ENCODE data around the gene ERMN. TPM values are rescaled to one million over a fixed set of nuclear protein-coding genes. Genes with fewer than 3 reads are reported as not detected.

Gene ERMN
- total RNA-seq, 4 donors from 2014 or later: 0.49 TPM; not detected in 3

GRCh38 chr2:157363612-157364101 lies 38.0 kb upstream of the ERMN start:
- Histone ChIP-seq H3K36me3 (no peaks in the 10 kb centered on the region), H3K27me3 (no peaks in the 10 kb centered on the region), H3K27ac (no peak overlapping the region), H3K9me3 (no peaks in the 10 kb centered on the region), H3K4me3 (replicated peaks in 1 of 3) (no peak overlapping the region), H3K4me1 (no peaks in the 10 kb centered on the region)
- intact Hi-C loops (cut with DNase I): no loop called here
- DNase-seq: no peak
- TF ChIP-seq POLR2A (IDR thresholded peaks at IDR 0.05) (no peak), CTCF (IDR thresholded peaks at IDR 0.05) (no peak)
- WGBS, 2 donors: 70 to 77% methylated on average over 2 of the region's 2 CpGs

GRCh38 chr2:157362627-157363026 lies 37.0 kb upstream of the ERMN start:
- DNase-seq: no peak
- 91 to 93% methylated on average over 2 of the region's 2 CpGs for WGBS, 2 donors

GRCh38 chr2:157361526-157361925 lies 35.9 kb upstream of the ERMN start:
- TF ChIP-seq CTCF (IDR thresholded peaks at IDR 0.05): no peak
- no peak for TF ChIP-seq POLR2A (IDR thresholded peaks at IDR 0.05)
- Histone ChIP-seq H3K27ac (no peak overlapping the region), H3K27me3 (no peaks in the 10 kb centered on the region), H3K9me3 (no peaks in the 10 kb centered on the region), H3K36me3 (no peaks in the 10 kb centered on the region), H3K4me1 (no peaks in the 10 kb centered on the region), H3K4me3 (replicated peaks in 1 of 3) (no peak overlapping the region)
- DNase-seq: no peak
- intact Hi-C loops (cut with DNase I): no loop called here

More at GRCh38 chr2:157362627-157363026, 37.0 kb upstream of the ERMN start:
- Histone ChIP-seq H3K4me1 (no peaks in the 10 kb centered on the region), H3K36me3 (no peaks in the 10 kb centered on the region), H3K27ac (no peak overlapping the region), H3K4me3 (replicated peaks in 1 of 3) (no peak overlapping the region), H3K9me3 (no peaks in the 10 kb centered on the region), H3K27me3 (no peaks in the 10 kb centered on the region)
- intact Hi-C loops (cut with DNase I): no loop called here
- TF ChIP-seq POLR2A (IDR thresholded peaks at IDR 0.05) (no peak), CTCF (IDR thresholded peaks at IDR 0.05) (no peak)

GRCh38 chr2:157359628-157360027 lies 34.0 kb upstream of the ERMN start:
- Histone ChIP-seq H3K4me1 (no peaks in the 10 kb centered on the region), H3K27me3 (no peaks in the 10 kb centered on the region), H3K9me3 (no peaks in the 10 kb centered on the region), H3K27ac (no peak overlapping the region), H3K4me3 (replicated peaks in 1 of 3) (no peak overlapping the region), H3K36me3 (no peaks in the 10 kb centered on the region)
- intact Hi-C loops (cut with DNase I): no loop called here
- TF ChIP-seq POLR2A (IDR thresholded peaks at IDR 0.05): no peak
- no peak for TF ChIP-seq CTCF (IDR thresholded peaks at IDR 0.05)
- WGBS, 2 donors: 93 to 97% methylated on average over 2 of the region's 2 CpGs
- no peak for DNase-seq

- WGBS, 2 donors: 73 to 79% methylated on average over 1 of the region's 1 CpG
- H3K4me1 ChIP-seq: no peaks in the 10 kb centered on the region
- no peak for DNase-seq
These were observed 30.0 kb upstream of the ERMN start for GRCh38 chr2:157355618-157356017.

More at GRCh38 chr2:157355618-157356017, 30.0 kb upstream of the ERMN start:
- no peak for TF ChIP-seq POLR2A (IDR thresholded peaks at IDR 0.05)
- TF ChIP-seq CTCF (IDR thresholded peaks at IDR 0.05): no peak
- Histone ChIP-seq H3K36me3 (no peaks in the 10 kb centered on the region), H3K9me3 (no peaks in the 10 kb centered on the region), H3K27ac (no peak overlapping the region), H3K27me3 (no peaks in the 10 kb centered on the region), H3K4me3 (replicated peaks in 1 of 3) (no peak overlapping the region)
- intact Hi-C loops (cut with DNase I): no loop called here

Measured in thyroid gland (tissue), 4 donors.